ENCODE data around the gene HSPA14. TPM values are rescaled to one million over a fixed set of nuclear protein-coding genes. Genes with fewer than 3 reads are reported as not detected.

The HSPA14 gene
- total and polyA plus RNA-seq, 4 donors: 11.1 to 13.6 (median 12.0) TPM

DNA sequence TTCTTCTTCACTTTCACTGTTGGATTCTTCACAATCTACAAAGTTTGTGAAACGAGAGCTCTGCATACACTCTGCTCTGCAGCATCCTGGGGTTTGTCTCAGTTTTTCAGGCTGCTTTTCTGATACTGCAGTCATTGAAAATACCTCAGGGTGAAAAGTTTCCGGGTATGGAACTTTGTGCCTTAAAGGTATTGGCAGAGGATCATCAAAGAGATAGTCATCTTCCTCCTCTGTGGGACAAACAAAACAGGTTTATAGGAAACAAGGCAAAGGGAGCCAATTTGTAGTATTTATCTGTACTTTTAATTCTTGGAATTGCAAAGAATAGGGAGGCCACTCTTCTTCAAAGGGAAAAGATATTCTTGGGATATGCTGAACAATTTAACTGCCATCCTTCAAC, 71.0 kb downstream of the HSPA14 start:
- H3K9me3 ChIP-seq (ENCODE audit: control insufficient read depth in 4 of 4, insufficient read depth in 3 of 4, low read length in 3 of 4): peaks cover 0 to 2% (median 0%) of the 10 kb centered on the region in 4 donors
- DNase-seq (no peak), ATAC-seq (ENCODE audit: insufficient read depth, low FRiP score) (no peak)
- WGBS, 2 donors: 88 to 99% methylated on average over 2 of the region's 2 CpGs
- H3K36me3 ChIP-seq (ENCODE audit: control insufficient read depth in 4 of 4, insufficient read depth in 4 of 4, low read length in 4 of 4): peaks cover 16 to 58% (median 40%) of the 10 kb centered on the region in 4 donors
- no peak overlapping the region for H3K27ac ChIP-seq (ENCODE audit: low read depth in 1 of 2, low read length in 1 of 2)
- H3K4me1 ChIP-seq (ENCODE audit: control insufficient read depth in 5 of 5, insufficient read depth in 5 of 5, low read length in 5 of 5): no peaks in the 10 kb centered on the region
- no peak overlapping the region for H3K9ac ChIP-seq (ENCODE audit: insufficient read depth in 1 of 2, low read length in 2 of 2)
- H3K4me3 ChIP-seq: no peak overlapping the region
- H3K27me3 ChIP-seq (ENCODE audit: control insufficient read depth in 3 of 3, insufficient read depth in 3 of 3, low read length in 2 of 3): no peaks in the 10 kb centered on the region
- TF ChIP-seq, protein P1, sequence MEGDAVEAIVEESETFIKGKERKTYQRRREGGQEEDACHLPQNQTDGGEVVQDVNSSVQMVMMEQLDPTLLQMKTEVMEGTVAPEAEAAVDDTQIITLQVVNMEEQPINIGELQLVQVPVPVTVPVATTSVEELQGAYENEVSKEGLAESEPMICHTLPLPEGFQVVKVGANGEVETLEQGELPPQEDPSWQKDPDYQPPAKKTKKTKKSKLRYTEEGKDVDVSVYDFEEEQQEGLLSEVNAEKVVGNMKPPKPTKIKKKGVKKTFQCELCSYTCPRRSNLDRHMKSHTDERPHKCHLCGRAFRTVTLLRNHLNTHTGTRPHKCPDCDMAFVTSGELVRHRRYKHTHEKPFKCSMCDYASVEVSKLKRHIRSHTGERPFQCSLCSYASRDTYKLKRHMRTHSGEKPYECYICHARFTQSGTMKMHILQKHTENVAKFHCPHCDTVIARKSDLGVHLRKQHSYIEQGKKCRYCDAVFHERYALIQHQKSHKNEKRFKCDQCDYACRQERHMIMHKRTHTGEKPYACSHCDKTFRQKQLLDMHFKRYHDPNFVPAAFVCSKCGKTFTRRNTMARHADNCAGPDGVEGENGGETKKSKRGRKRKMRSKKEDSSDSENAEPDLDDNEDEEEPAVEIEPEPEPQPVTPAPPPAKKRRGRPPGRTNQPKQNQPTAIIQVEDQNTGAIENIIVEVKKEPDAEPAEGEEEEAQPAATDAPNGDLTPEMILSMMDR (IDR thresholded peaks at IDR 0.05; ENCODE audit: control extremely low read depth, extremely low read depth): no peak

DNA sequence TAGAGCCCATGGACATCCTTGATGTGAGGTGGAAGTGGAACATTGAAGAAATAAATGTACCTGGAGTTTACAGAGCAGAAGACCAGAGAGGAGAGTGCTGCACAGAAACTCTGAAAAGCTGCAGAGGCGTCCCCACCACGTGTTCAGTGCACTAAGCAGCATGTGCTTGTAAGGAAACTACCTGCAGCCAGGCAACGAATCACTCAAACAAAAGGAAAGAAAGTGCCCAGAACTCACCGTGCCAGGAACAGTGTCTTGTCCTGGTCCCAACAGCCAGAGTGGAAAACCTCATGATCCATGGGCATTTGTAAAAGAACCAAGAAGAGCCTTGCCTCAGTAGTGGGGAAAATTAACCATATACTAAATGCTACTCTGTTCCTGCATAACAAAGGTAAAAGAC, 72.8 kb downstream of the HSPA14 start:
- Histone ChIP-seq H3K27me3 (ENCODE audit: control insufficient read depth in 3 of 3, insufficient read depth in 3 of 3, low read length in 2 of 3) (no peaks in the 10 kb centered on the region), H3K4me3 (no peak overlapping the region), H3K9ac (ENCODE audit: insufficient read depth in 1 of 2, low read length in 2 of 2) (no peak overlapping the region), H3K4me1 (ENCODE audit: control insufficient read depth in 5 of 5, insufficient read depth in 5 of 5, low read length in 5 of 5) (no peaks in the 10 kb centered on the region), H3K36me3 (ENCODE audit: control insufficient read depth in 4 of 4, insufficient read depth in 4 of 4, low read length in 4 of 4) (peaks cover 19 to 68% (median 38%) of the 10 kb centered on the region in 4 donors), H3K9me3 (ENCODE audit: control insufficient read depth in 4 of 4, insufficient read depth in 3 of 4, low read length in 3 of 4) (peaks cover 0 to 2% (median under 1%) of the 10 kb centered on the region in 4 donors), H3K27ac (ENCODE audit: low read depth in 1 of 2, low read length in 1 of 2) (no peak overlapping the region)
- WGBS, 2 donors: 97 to 98% methylated on average over 4 of the region's 4 CpGs
- DNase-seq (no peak), ATAC-seq (ENCODE audit: insufficient read depth, low FRiP score) (no peak)
- TF ChIP-seq, protein P1 (IDR thresholded peaks at IDR 0.05; ENCODE audit: control extremely low read depth, extremely low read depth): no peak

GRCh38 chr10:14911801-14912200, 73.7 kb downstream of the HSPA14 start:
- no peak for ATAC-seq (ENCODE audit: insufficient read depth, low FRiP score)
- no peaks in the 10 kb centered on the region for H3K27me3 ChIP-seq (ENCODE audit: control insufficient read depth in 3 of 3, insufficient read depth in 3 of 3, low read length in 2 of 3)

More at GRCh38 chr10:14911801-14912200, 73.7 kb downstream of the HSPA14 start:
- Histone ChIP-seq H3K4me3 (no peak overlapping the region), H3K4me1 (ENCODE audit: control insufficient read depth in 5 of 5, insufficient read depth in 5 of 5, low read length in 5 of 5) (no peaks in the 10 kb centered on the region), H3K9me3 (ENCODE audit: control insufficient read depth in 4 of 4, insufficient read depth in 3 of 4, low read length in 3 of 4) (peaks cover 0 to 10% (median 1%) of the 10 kb centered on the region in 4 donors), H3K36me3 (ENCODE audit: control insufficient read depth in 4 of 4, insufficient read depth in 4 of 4, low read length in 4 of 4) (peaks cover 19 to 69% (median 39%) of the 10 kb centered on the region in 4 donors), H3K27ac (ENCODE audit: low read depth in 1 of 2, low read length in 1 of 2) (no peak overlapping the region), H3K9ac (ENCODE audit: insufficient read depth in 1 of 2, low read length in 2 of 2) (no peak overlapping the region)
- TF ChIP-seq, protein P1 (IDR thresholded peaks at IDR 0.05; ENCODE audit: control extremely low read depth, extremely low read depth): no peak
- WGBS, 2 donors: 96 to 98% methylated on average over 3 of the region's 3 CpGs
- no peak for DNase-seq

All from lung (tissue), 12 donors.